ENCODE data around the gene LSAMP.

DNA sequence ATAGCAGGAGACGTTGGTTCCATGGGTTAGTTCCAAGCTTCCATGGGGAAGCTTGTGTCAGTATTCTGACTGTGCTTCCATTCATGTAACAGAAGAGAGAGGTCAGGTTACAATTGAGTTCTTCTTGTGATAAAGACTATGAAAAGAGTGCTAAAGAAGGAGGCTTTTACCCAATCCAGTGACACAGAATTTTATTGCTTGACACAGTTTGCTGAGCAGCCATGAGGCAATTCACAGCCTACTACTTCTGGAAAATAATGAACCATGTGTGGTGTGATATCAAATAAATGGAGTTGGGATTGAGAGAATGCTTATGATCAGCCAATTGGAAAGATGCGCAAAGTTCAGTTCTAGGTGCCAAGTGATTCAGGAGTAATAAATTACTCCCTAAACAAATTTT, 233.4 kb downstream of the LSAMP start:
- TF ChIP-seq POLR2A (IDR thresholded peaks at IDR 0.05; ENCODE audit: low read depth, low read length) (no peak), CTCF (conservative IDR thresholded peaks at IDR 0.05; ENCODE audit: low read depth, low read length) (no peak), CEBPB (IDR thresholded peaks at IDR 0.05; ENCODE audit: low read depth, low read length) (no peak), MAFK (IDR thresholded peaks at IDR 0.05; ENCODE audit: low read depth, low read length) (no peak), MXI1 (IDR thresholded peaks at IDR 0.05; ENCODE audit: borderline replicate concordance, low read depth, low read length) (no peak)
- TF ChIP-seq, protein P1, sequence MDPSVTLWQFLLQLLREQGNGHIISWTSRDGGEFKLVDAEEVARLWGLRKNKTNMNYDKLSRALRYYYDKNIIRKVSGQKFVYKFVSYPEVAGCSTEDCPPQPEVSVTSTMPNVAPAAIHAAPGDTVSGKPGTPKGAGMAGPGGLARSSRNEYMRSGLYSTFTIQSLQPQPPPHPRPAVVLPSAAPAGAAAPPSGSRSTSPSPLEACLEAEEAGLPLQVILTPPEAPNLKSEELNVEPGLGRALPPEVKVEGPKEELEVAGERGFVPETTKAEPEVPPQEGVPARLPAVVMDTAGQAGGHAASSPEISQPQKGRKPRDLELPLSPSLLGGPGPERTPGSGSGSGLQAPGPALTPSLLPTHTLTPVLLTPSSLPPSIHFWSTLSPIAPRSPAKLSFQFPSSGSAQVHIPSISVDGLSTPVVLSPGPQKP (IDR thresholded peaks at IDR 0.05; ENCODE audit: borderline replicate concordance, low read depth, low read length) = no peak
